B cell (primary cell): ENCODE data around the gene TEX51. TPM values are rescaled to one million over a fixed set of nuclear protein-coding genes. Genes with fewer than 3 reads are reported as not detected.

Experiments used
- ATAC-seq: fragments of 200-7000 bp; cut with Tn5 transposase; one replicate; pipeline ENCODE4 v1.10.0; 2021; ENCODE audit warnings: low read depth, mild to moderate bottlenecking, moderate number of reproducible peaks, moderate library complexity
- CTCF ChIA-PET: fragments of 350-600 bp; sonication (Branson Sonifier 250); formaldehyde crosslinking; loops from one replicate; lab custom pipeline; 2021; ENCODE audit warnings: antibody characterized with exemption, inconsistent platforms; lab: Charles Lee
- POLR2A ChIA-PET: fragments of 350-600 bp; sonication (Branson Sonifier 250); formaldehyde crosslinking; loops from one replicate; lab custom pipeline; 2021; ENCODE audit warnings: antibody characterized with exemption; lab: Charles Lee
- DNase-seq: peaks from one replicate; pipeline ENCODE4 v3.0.0; 2013
- H2AFZ ChIP-seq: 2 replicates; pipeline ENCODE4 v1.6.1; 2012; ENCODE audit warnings: mild to moderate bottlenecking, low read depth, low read length; ENCODE audit not compliant: insufficient read depth, poor library complexity, severe bottlenecking
- H3K27ac ChIP-seq, 2 donors: 1 replicate in 1 of 2; 2 replicates in 1 of 2; pipeline ENCODE4 v1.5.1; 2012 to 2013; ENCODE audit warnings: low read length in 2 of 2, mild to moderate bottlenecking in 2 of 2, moderate library complexity in 1 of 2
- H3K27me3 ChIP-seq, 4 experiments: fragments of 200-600 bp in 1 of 4; sonication (generic) in 1 of 4; replicated peaks in 1 of 4; 1 replicate in 2 of 4; 2 replicates in 2 of 4; pipeline versions ENCODE4 v1.6.1 to v1.7.0; 2013 to 2016; ENCODE audit warnings: low read length in 3 of 4, mild to moderate bottlenecking in 2 of 4, mixed read lengths in 1 of 4, moderate library complexity in 1 of 4; ENCODE audit not compliant: insufficient read depth in 4 of 4, control insufficient read depth in 3 of 4; ENCODE audit errors: control extremely low read depth in 1 of 4
- H3K36me3 ChIP-seq, 2 experiments: replicated peaks in 1 of 2; 1 replicate in 1 of 2; 2 replicates in 1 of 2; pipeline versions ENCODE4 v1.6.1 to v1.7.1; 2013; ENCODE audit warnings: low read length in 1 of 2; ENCODE audit not compliant: insufficient read depth in 2 of 2, control insufficient read depth in 1 of 2; ENCODE audit errors: control extremely low read depth in 1 of 2, extremely low read depth in 1 of 2
- H3K4me1 ChIP-seq, 2 donors: fragments of 200-600 bp in 1 of 2; sonication (generic) in 1 of 2; 1 replicate in 1 of 2; 2 replicates in 1 of 2; pipeline versions ENCODE4 v1.5.1 to v1.6.1; 2013 to 2017; ENCODE audit warnings: low read length in 2 of 2; ENCODE audit not compliant: control insufficient read depth in 2 of 2, insufficient read depth in 2 of 2
- H3K4me2 ChIP-seq: replicated peaks from 2 replicates; pipeline ENCODE3; 2012; ENCODE audit warnings: mild to moderate bottlenecking, low read depth, low read length; ENCODE audit not compliant: poor library complexity, severe bottlenecking
- H3K4me3 ChIP-seq, 5 experiments: fragments of 200-600 bp in 1 of 5; sonication (generic) in 1 of 5; 1 replicate in 3 of 5; 2 replicates in 2 of 5; pipeline versions ENCODE4 v1.5.1 to v1.7.0; 2011 to 2016; ENCODE audit warnings: low read length in 4 of 5, mild to moderate bottlenecking in 4 of 5, low read depth in 2 of 5, control low read depth in 1 of 5, moderate library complexity in 1 of 5; ENCODE audit not compliant: insufficient read depth in 1 of 5; ENCODE audit errors: control extremely low read depth in 1 of 5, extremely low read depth in 1 of 5
- H3K79me2 ChIP-seq: fragments of 200-600 bp; sonication (generic); one replicate; pipeline ENCODE4 v1.6.0; 2016; ENCODE audit warnings: low read length; ENCODE audit not compliant: control insufficient read depth, insufficient read depth
- H3K9ac ChIP-seq: fragments of 200-600 bp; sonication (generic); 2 replicates; pipeline ENCODE4 v1.6.1; 2017; ENCODE audit warnings: mild to moderate bottlenecking, low read length, moderate library complexity
- H3K9me3 ChIP-seq, 3 donors: one replicate each; pipeline versions ENCODE4 v1.6.1 to v1.7.1; 2013; ENCODE audit warnings: low read length in 2 of 3; ENCODE audit not compliant: control insufficient read depth in 2 of 3, insufficient read depth in 1 of 3; ENCODE audit errors: control extremely low read depth in 1 of 3
- H4K20me1 ChIP-seq: 2 replicates; pipeline ENCODE4 v1.6.0; 2012; ENCODE audit warnings: mild to moderate bottlenecking, low read length; ENCODE audit not compliant: insufficient read depth, control insufficient read depth, poor library complexity, severe bottlenecking
- H3K27ac Mint-ChIP-seq: one replicate; pipeline ENCODE4 v1.8.0; 2021; ENCODE audit warnings: mixed read lengths
- H3K27me3 Mint-ChIP-seq: one replicate; pipeline ENCODE4 v1.8.0; 2021; ENCODE audit warnings: mixed read lengths
- H3K4me1 Mint-ChIP-seq: one replicate; pipeline ENCODE4 v1.8.0; 2021; ENCODE audit warnings: mixed read lengths
- H3K4me3 Mint-ChIP-seq: one replicate; pipeline ENCODE4 v1.8.0; 2021; ENCODE audit warnings: mixed read lengths
- H3K9me3 Mint-ChIP-seq: one replicate; pipeline ENCODE4 v1.8.0; 2022; ENCODE audit warnings: mixed read lengths; ENCODE audit not compliant: insufficient read depth
- EZH2 ChIP-seq: IDR thresholded peaks from 2 replicates; pipeline ENCODE4 v1.6.1; 2012; ENCODE audit warnings: borderline replicate concordance, low read depth, mild to moderate bottlenecking, moderate library complexity, low read length; ENCODE audit not compliant: insufficient read depth, poor library complexity, severe bottlenecking
- WGBS: methylation state at CpG from one replicate; pipeline ENCODE4 v1.1.5; 2013; ENCODE audit warnings: missing lambda C conversion rate; ENCODE audit not compliant: insufficient coverage; 5-methylcytosine and 5-hydroxymethylcytosine counted together
- intact Hi-C: fragments of 100-400 bp; cut with micrococcal nuclease; formaldehyde crosslinking; loops from one replicate; pipeline ENCODE4 v1.10.0; 2022
- polyA plus RNA-seq: library from polyadenylated mRNA; depleted of rRNA; stranded (reverse); fragments of >200 nt; gene quantifications from 2 replicates; pipeline ENCODE4 v1.2.3, GENCODE V29; 2012
- total RNA-seq, 2 donors: library from RNA; stranded (reverse); fragments of 120-200 nt in 1 of 2; gene quantifications; 1 replicate in 1 of 2; 2 replicates in 1 of 2; pipeline versions ENCODE4 v1.2.3 to v1.2.4, GENCODE V29; 2013 to 2022
- TF ChIP-seq, protein P1 (sequence below): fragments of 200-600 bp; IDR thresholded peaks from one replicate; pipeline ENCODE4 v1.8.0; 2022; ENCODE audit warnings: antibody characterized with exemption, mild to moderate bottlenecking

The TEX51 gene
- total and polyA plus RNA-seq, 2 donors (not counting 1 experiment from before 2014, with no cell fraction given) = not detected

DNA sequence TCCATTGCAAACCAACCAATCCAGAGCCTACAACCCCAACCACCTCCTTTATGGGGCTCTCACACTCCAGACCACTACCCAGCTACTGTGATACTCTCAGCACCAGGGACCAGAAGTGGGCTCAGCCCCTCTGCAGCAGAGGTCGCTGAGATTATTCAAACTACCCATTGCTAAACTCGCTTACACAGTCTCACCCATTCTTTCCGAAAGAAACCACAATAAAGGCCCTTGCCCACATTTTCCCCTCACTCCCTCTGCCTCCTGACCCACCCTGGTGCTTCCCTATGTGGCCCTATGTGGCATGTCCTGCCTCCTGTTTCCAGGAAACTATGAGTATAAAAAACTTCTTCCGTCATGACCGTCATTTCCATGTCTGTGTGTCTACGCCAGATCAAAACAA lies 10.7 kb downstream of the TEX51 start:
- no peaks in the 10 kb centered on the region for H4K20me1 ChIP-seq
- ATAC-seq (no peak), DNase-seq (no peak)
- POLR2A ChIA-PET = no interaction called here
- peaks cover 0 to 6% (median under 1%) of the 10 kb centered on the region in 3 donors for H3K9me3 ChIP-seq
- peaks cover 7 to 10% of the 10 kb centered on the region in 2 donors for H3K4me1 ChIP-seq
- H3K79me2 ChIP-seq = no peaks in the 10 kb centered on the region
- no peak overlapping the region for H3K27ac Mint-ChIP-seq
- H3K9me3 Mint-ChIP-seq = peaks cover 2% of the 10 kb centered on the region
- CTCF ChIA-PET = no interaction called here
- H3K27me3 ChIP-seq = no peaks in the 10 kb centered on the region
- no peaks in the 10 kb centered on the region for H3K36me3 ChIP-seq
- no peak overlapping the region for H2AFZ ChIP-seq
- intact Hi-C loops = no loop called here
- H3K4me3 Mint-ChIP-seq = no peak overlapping the region
- no peak overlapping the region for H3K9ac ChIP-seq
- 76% methylated on average over 6 of the region's 6 CpGs for WGBS
- H3K4me1 Mint-ChIP-seq = peaks cover 17% of the 10 kb centered on the region
- H3K27me3 Mint-ChIP-seq = peaks cover 17% of the 10 kb centered on the region
- H3K27ac ChIP-seq = no peak overlapping the region
- no peak for TF ChIP-seq EZH2
- TF ChIP-seq, protein P1, sequence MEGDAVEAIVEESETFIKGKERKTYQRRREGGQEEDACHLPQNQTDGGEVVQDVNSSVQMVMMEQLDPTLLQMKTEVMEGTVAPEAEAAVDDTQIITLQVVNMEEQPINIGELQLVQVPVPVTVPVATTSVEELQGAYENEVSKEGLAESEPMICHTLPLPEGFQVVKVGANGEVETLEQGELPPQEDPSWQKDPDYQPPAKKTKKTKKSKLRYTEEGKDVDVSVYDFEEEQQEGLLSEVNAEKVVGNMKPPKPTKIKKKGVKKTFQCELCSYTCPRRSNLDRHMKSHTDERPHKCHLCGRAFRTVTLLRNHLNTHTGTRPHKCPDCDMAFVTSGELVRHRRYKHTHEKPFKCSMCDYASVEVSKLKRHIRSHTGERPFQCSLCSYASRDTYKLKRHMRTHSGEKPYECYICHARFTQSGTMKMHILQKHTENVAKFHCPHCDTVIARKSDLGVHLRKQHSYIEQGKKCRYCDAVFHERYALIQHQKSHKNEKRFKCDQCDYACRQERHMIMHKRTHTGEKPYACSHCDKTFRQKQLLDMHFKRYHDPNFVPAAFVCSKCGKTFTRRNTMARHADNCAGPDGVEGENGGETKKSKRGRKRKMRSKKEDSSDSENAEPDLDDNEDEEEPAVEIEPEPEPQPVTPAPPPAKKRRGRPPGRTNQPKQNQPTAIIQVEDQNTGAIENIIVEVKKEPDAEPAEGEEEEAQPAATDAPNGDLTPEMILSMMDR = no peak
- no peak overlapping the region for H3K4me2 ChIP-seq
- H3K4me3 ChIP-seq = no peak overlapping the region

DNA sequence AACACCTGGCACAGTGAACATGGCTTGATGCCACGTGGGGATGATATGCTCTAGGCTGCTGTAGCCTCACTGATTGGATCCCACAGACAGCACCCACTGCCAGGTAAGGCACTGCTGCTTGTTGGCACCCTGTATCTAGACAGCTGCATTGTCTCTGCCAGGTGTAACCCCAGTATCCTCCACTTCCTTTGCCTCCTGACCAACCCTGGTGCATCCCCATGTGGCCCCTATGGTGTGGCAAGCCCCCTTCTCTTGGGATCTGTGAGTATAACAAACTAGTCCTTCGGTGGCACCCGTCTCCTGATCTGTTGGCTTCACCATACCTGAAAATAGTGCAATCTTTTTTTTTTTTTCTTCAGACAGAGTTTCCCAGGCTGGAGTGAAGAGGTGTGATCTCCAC lies 11.1 kb downstream of the TEX51 start:
- ChIA-PET POLR2A (no interaction called here), CTCF (no interaction called here)
- DNase-seq (no peak), ATAC-seq (no peak)
- H3K4me3 Mint-ChIP-seq = no peak overlapping the region
- peaks cover 15% of the 10 kb centered on the region for H3K4me1 Mint-ChIP-seq
- Histone ChIP-seq H3K4me1 (peaks cover 7 to 10% of the 10 kb centered on the region in 2 donors), H3K9ac (no peak overlapping the region), H3K27me3 (no peaks in the 10 kb centered on the region), H3K27ac (no peak overlapping the region), H3K9me3 (peaks cover 0 to 5% (median 0%) of the 10 kb centered on the region in 3 donors), H3K36me3 (no peaks in the 10 kb centered on the region), H3K79me2 (no peaks in the 10 kb centered on the region), H4K20me1 (no peaks in the 10 kb centered on the region), H3K4me3 (no peak overlapping the region), H3K4me2 (no peak overlapping the region), H2AFZ (no peak overlapping the region)
- no peak overlapping the region for H3K27ac Mint-ChIP-seq
- TF ChIP-seq, protein P1 = no peak
- no peak for TF ChIP-seq EZH2
- intact Hi-C loops = no loop called here
- WGBS = 82% methylated on average over 1 of the region's 3 CpGs
- H3K9me3 Mint-ChIP-seq = peaks cover 2% of the 10 kb centered on the region
- peaks cover 17% of the 10 kb centered on the region for H3K27me3 Mint-ChIP-seq
